Neural cell (in vitro differentiated cells): ENCODE measurements around the gene SPAG16.

Source experiments
- SMC3 ChIP-seq: fragments of 450-650 bp; conservative IDR thresholded peaks from 2 replicates; pipeline ENCODE4 v1.6.1; 2014; ENCODE audit warnings: antibody characterized with exemption, mild to moderate bottlenecking, moderate library complexity; ENCODE audit not compliant: poor library complexity
- TF ChIP-seq, protein P1 (sequence below): fragments of 450-650 bp; IDR thresholded peaks from 2 replicates; pipeline ENCODE4 v1.5.1; 2014; ENCODE audit warnings: antibody characterized with exemption, mild to moderate bottlenecking, moderate library complexity; ENCODE audit not compliant: poor library complexity, severe bottlenecking

DNA sequence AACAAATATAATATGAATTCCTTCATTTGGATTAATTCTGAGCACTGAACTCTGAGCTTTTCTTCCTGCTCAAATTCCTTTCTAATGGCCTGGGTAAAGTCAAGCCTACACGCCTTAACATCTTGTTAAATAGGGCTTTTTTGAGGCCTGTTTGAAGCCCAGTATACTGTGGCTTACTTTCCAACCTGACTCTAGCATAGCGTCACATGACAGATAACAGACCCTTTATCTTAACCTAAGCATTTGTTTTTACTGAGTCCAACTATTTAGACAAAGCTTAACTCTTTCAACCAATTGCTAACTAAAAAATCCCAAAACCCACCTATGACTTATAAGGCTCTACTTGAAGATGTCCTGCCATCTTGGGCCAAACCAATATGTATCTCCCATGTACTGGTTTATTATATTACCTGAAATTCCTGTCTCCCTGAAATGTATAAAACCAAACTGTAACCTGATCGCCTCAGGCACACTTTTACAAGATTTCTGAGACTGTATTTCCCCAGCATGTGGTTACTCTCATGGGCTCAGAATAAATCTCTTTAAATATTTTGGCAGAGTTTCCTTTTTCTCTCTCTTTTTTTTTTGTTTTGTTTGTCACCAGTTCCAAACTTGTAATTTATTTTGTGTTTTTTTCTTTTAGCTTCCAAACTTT, 855.5 kb downstream of the SPAG16 start:
- no peak for TF ChIP-seq SMC3
- TF ChIP-seq, protein P1, sequence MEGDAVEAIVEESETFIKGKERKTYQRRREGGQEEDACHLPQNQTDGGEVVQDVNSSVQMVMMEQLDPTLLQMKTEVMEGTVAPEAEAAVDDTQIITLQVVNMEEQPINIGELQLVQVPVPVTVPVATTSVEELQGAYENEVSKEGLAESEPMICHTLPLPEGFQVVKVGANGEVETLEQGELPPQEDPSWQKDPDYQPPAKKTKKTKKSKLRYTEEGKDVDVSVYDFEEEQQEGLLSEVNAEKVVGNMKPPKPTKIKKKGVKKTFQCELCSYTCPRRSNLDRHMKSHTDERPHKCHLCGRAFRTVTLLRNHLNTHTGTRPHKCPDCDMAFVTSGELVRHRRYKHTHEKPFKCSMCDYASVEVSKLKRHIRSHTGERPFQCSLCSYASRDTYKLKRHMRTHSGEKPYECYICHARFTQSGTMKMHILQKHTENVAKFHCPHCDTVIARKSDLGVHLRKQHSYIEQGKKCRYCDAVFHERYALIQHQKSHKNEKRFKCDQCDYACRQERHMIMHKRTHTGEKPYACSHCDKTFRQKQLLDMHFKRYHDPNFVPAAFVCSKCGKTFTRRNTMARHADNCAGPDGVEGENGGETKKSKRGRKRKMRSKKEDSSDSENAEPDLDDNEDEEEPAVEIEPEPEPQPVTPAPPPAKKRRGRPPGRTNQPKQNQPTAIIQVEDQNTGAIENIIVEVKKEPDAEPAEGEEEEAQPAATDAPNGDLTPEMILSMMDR = no peak
